Measurements from ENCODE around the gene MEIOSIN. TPM values are rescaled to one million over a fixed set of nuclear protein-coding genes. Genes with fewer than 3 reads are reported as not detected.

MEIOSIN gene
- polyA plus RNA-seq, 1 donor from 2014 or later = not detected

- H3K27me3 ChIP-seq (ENCODE audit: insufficient read depth, low read depth, low read length) = no peaks in the 10 kb centered on the region
- H2AFZ ChIP-seq (ENCODE audit: low read depth, low read length) = no peak overlapping the region
- no peaks in the 10 kb centered on the region for H3K9me2 ChIP-seq (ENCODE audit: insufficient read depth, low read length)
- no peak overlapping the region for H3K4me3 ChIP-seq (ENCODE audit: low read length)
- TF ChIP-seq REST (IDR thresholded peaks at IDR 0.05; ENCODE audit: borderline replicate concordance) = no peak
- TF ChIP-seq EZH2 (IDR thresholded peaks at IDR 0.05; ENCODE audit: borderline replicate concordance, insufficient read depth, low read length, poor library complexity, severe bottlenecking) = no peak
- no peak for TF ChIP-seq POLR2AphosphoS5 (IDR thresholded peaks at IDR 0.05)
- TF ChIP-seq TAF1 (IDR thresholded peaks at IDR 0.05; ENCODE audit: low read depth) = no peak
- no peak for TF ChIP-seq MXI1 (conservative IDR thresholded peaks at IDR 0.05; ENCODE audit: poor library complexity, severe bottlenecking)
- H3K4me2 ChIP-seq (ENCODE audit: low read length) = no peak overlapping the region
- H3K79me2 ChIP-seq (replicated peaks; ENCODE audit: insufficient read depth, low read length) = no peaks in the 10 kb centered on the region
- H4K20me1 ChIP-seq (ENCODE audit: insufficient read depth) = no peaks in the 10 kb centered on the region
- peaks cover 3% of the 10 kb centered on the region for H3K36me3 ChIP-seq (ENCODE audit: insufficient read depth, low read length)
- no peaks in the 10 kb centered on the region for H3F3A ChIP-seq (ENCODE audit: insufficient read depth, low read length, poor library complexity, severe bottlenecking)
- H3K27ac ChIP-seq (ENCODE audit: low read length) = no peak overlapping the region
- H3K9ac ChIP-seq (ENCODE audit: low read length) = no peak overlapping the region
- H3K9me3 ChIP-seq (ENCODE audit: low read length) = no peaks in the 10 kb centered on the region
These were observed 50.9 kb downstream of the MEIOSIN start for GRCh38 chr19:45784096-45784495.

GRCh38 chr19:45785097-45785496 lies 51.9 kb downstream of the MEIOSIN start:
- no peaks in the 10 kb centered on the region for H3K79me2 ChIP-seq (replicated peaks; ENCODE audit: insufficient read depth, low read length)
- H3K36me3 ChIP-seq (ENCODE audit: insufficient read depth, low read length) = peaks cover 6% of the 10 kb centered on the region
- no peaks in the 10 kb centered on the region for H3F3A ChIP-seq (ENCODE audit: insufficient read depth, low read length, poor library complexity, severe bottlenecking)
- H3K27me3 ChIP-seq (ENCODE audit: insufficient read depth, low read depth, low read length) = no peaks in the 10 kb centered on the region
- H3K9me2 ChIP-seq (ENCODE audit: insufficient read depth, low read length) = no peaks in the 10 kb centered on the region
- TF ChIP-seq TAF1 (IDR thresholded peaks at IDR 0.05; ENCODE audit: low read depth) (no peak), RAD21 (conservative IDR thresholded peaks at IDR 0.05) (no peak)
- no peak overlapping the region for H3K4me3 ChIP-seq (ENCODE audit: low read length)
- H3K27ac ChIP-seq (ENCODE audit: low read length) = no peak overlapping the region
- no peak overlapping the region for H3K9ac ChIP-seq (ENCODE audit: low read length)
- H3K4me2 ChIP-seq (ENCODE audit: low read length) = no peak overlapping the region
- no peak overlapping the region for H2AFZ ChIP-seq (ENCODE audit: low read depth, low read length)
- no peaks in the 10 kb centered on the region for H4K20me1 ChIP-seq (ENCODE audit: insufficient read depth)
- no peaks in the 10 kb centered on the region for H3K9me3 ChIP-seq (ENCODE audit: low read length)

DNA sequence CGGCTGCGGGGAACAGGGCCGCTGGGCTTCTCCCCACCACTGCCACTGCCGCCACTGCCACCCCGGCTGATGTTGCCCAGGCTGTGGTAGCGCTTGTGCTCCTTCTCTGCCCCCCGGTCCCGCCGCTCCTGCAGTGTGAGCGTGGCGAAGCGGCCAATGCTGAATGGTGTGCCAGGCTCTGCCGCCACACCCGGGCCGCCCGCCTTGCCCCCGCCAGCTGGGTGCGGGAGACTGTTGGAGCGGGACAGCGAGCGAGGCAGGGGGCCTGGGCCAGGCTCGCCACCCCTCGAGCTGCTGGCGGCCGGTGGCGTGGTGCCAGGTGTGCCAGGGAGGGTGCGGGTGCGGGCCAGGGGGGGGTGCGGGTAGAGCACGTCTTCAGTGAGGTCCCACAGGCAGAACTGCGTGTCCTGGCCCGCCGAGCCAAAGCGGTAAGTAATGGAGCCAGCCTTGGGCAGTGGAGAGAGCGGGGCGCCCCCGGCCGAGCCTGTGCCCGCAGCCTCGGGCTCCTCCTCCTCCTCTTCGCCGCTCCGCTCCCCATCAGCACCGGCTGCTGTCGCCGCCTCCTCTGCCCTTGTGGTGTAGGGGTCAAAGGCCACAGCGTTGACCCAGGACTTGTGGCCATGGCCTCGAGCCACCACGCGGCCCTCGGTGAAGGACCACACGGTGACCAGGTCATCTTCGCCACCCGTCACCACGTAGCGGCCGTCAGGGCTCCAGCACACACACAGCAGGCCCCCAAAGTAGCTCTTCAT lies 52.7 kb downstream of the MEIOSIN start:
- TF ChIP-seq MXI1 (conservative IDR thresholded peaks at IDR 0.05; ENCODE audit: poor library complexity, severe bottlenecking) = no peak
- no peak for TF ChIP-seq TAF1 (IDR thresholded peaks at IDR 0.05; ENCODE audit: low read depth)
- no peak for TF ChIP-seq RAD21 (conservative IDR thresholded peaks at IDR 0.05)
- TF ChIP-seq, protein P1, sequence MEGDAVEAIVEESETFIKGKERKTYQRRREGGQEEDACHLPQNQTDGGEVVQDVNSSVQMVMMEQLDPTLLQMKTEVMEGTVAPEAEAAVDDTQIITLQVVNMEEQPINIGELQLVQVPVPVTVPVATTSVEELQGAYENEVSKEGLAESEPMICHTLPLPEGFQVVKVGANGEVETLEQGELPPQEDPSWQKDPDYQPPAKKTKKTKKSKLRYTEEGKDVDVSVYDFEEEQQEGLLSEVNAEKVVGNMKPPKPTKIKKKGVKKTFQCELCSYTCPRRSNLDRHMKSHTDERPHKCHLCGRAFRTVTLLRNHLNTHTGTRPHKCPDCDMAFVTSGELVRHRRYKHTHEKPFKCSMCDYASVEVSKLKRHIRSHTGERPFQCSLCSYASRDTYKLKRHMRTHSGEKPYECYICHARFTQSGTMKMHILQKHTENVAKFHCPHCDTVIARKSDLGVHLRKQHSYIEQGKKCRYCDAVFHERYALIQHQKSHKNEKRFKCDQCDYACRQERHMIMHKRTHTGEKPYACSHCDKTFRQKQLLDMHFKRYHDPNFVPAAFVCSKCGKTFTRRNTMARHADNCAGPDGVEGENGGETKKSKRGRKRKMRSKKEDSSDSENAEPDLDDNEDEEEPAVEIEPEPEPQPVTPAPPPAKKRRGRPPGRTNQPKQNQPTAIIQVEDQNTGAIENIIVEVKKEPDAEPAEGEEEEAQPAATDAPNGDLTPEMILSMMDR (IDR thresholded peaks at IDR 0.05; ENCODE audit: poor library complexity, severe bottlenecking) = no peak
- TF ChIP-seq EP300 (conservative IDR thresholded peaks at IDR 0.05; ENCODE audit: poor library complexity, severe bottlenecking) = no peak
- TF ChIP-seq POLR2AphosphoS5 (IDR thresholded peaks at IDR 0.05) = no peak
- TF ChIP-seq SMC3 (conservative IDR thresholded peaks at IDR 0.05; ENCODE audit: poor library complexity) = no peak
- no peak for TF ChIP-seq EZH2 (IDR thresholded peaks at IDR 0.05; ENCODE audit: borderline replicate concordance, insufficient read depth, low read length, poor library complexity, severe bottlenecking)
- no peak for TF ChIP-seq REST (IDR thresholded peaks at IDR 0.05; ENCODE audit: borderline replicate concordance)
- H3K79me2 ChIP-seq (replicated peaks; ENCODE audit: insufficient read depth, low read length) = peaks cover 7% of the 10 kb centered on the region
- no peak overlapping the region for H3K4me3 ChIP-seq (ENCODE audit: low read length)
- no peak overlapping the region for H2AFZ ChIP-seq (ENCODE audit: low read depth, low read length)
- no peaks in the 10 kb centered on the region for H4K20me1 ChIP-seq (ENCODE audit: insufficient read depth)
- H3K27me3 ChIP-seq (ENCODE audit: insufficient read depth, low read depth, low read length) = no peaks in the 10 kb centered on the region
- no peaks in the 10 kb centered on the region for H3F3A ChIP-seq (ENCODE audit: insufficient read depth, low read length, poor library complexity, severe bottlenecking)
- peaks cover 6% of the 10 kb centered on the region for H3K36me3 ChIP-seq (ENCODE audit: insufficient read depth, low read length)
- H3K9me3 ChIP-seq (ENCODE audit: low read length) = no peaks in the 10 kb centered on the region
- H3K9ac ChIP-seq (ENCODE audit: low read length) = no peak overlapping the region
- no peak overlapping the region for H3K27ac ChIP-seq (ENCODE audit: low read length)
- no peak overlapping the region for H3K4me2 ChIP-seq (ENCODE audit: low read length)
- no peaks in the 10 kb centered on the region for H3K9me2 ChIP-seq (ENCODE audit: insufficient read depth, low read length)
